MV-4-11 (cell line): Measurements from ENCODE around the gene DYSF.
A peak's percentile ranks its signal among the peaks of the same experiment; 100 is the strongest.

Experiments used
- DNase-seq: peaks from one replicate; lab custom pipeline; 2025; lab: John Stamatoyannopoulos, UW

Gene DYSF

GRCh38 chr2:71602581-71602980, 149.2 kb downstream of the DYSF start:
- DNase-seq = no peak

DNA sequence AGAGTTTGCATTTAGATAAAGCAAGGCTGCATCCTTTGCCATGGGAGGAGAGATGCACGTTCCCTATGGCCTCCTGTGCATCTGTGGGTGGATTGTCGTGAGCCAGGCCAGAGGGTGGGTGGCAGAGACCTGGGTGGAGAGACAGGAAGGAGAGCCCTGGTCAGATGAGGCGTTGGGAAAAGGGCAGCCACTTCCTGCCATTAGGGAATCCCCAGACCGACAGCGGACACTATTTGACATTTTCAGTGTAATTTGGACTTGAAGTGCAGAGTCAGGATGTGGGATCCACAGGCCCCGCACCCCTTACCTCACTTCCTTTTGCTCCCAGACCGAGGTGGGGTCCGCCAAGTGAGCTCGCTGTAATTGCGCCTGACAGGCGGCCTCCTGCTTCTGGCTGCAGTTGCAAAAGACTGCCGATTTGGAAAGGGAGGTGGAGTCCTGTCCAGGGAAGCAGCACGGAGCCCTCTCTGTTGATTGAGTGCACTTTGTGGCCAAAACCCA, 150.0 kb downstream of the DYSF start:
- peak; percentile 5 for DNase-seq

- DNase-seq = no peak
Observed at GRCh38 chr2:71603851-71604725, 150.7 kb downstream of the DYSF start.

- DNase-seq = no peak
Observed at GRCh38 chr2:71604726-71605120, 151.4 kb downstream of the DYSF start.

DNA sequence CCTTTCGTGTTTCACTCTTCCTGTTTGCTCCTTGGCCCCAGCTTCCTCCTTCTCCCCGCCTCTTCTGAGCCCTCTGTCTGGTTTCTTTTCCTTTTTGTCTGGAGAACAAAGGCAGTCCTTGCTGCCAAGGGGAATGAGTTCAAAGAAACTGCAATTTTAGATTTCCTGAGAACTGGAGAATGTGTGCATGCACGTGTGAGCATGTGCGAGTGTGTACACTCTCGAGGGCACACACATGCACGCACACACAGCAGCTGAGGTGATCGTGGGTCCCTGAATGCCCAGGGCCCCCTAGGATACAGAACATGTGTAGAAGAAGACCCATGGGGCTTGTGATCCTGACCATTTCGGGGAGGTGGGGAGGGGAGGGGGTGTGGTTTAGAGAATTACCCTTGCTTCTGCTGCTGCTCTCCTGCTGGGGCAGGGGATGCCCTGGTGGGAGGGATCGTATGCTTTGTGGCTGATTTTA, 151.8 kb downstream of the DYSF start:
- DNase-seq = no peak

- DNase-seq = no peak
Observed at GRCh38 chr2:71605781-71606241, 152.4 kb downstream of the DYSF start.

DNA sequence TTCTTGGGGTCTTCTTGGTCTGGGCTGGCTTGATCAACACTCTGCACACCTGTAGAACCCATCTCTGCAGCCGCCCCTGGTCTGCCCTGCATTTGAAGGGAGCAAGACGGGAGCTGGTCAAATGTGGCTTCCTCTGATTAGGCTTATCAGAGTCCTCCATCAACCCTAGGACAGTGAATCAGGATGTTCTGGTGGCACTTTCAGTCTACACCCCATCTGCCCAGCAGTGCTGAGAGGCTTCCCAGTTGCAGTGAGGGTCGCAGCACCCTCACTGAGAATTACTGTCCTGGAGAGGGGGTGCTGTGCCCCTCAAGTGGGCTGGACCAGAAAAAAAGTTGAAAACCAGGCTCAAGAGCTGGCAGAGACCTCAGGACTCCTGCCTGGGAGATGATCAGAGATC, 152.9 kb downstream of the DYSF start:
- DNase-seq = no peak

GRCh38 chr2:71607151-71607889, 154.0 kb downstream of the DYSF start:
- DNase-seq = no peak

DNA sequence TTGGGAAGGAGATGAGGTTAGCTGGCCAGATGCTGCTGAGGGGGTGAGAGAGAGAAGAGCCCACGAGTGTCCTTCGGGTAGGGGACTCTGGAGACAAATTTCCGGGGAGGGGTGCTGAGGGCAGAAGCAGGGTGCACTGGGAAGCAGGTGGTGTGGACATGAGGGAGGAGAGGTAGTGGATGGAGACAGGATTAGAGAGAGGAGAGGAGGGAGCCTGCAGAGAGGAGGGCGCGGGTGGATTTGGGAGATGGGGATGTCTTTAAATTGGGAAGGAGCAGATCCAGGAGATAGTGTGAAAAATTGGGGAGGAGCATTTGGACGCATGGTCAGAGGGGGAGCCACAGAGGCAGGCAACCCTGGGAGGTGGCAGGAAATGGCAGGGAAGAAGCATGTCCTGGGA, 154.7 kb downstream of the DYSF start:
- no peak for DNase-seq

- no peak for DNase-seq
Observed at GRCh38 chr2:71608441-71608840, 155.1 kb downstream of the DYSF start.

- no peak for DNase-seq
Observed at GRCh38 chr2:71609029-71609428, 155.7 kb downstream of the DYSF start.

- no peak for DNase-seq
Observed at GRCh38 chr2:71609441-71609840, 156.1 kb downstream of the DYSF start.

GRCh38 chr2:71609958-71610357, 156.6 kb downstream of the DYSF start:
- peak; percentile 43 for DNase-seq

DNA sequence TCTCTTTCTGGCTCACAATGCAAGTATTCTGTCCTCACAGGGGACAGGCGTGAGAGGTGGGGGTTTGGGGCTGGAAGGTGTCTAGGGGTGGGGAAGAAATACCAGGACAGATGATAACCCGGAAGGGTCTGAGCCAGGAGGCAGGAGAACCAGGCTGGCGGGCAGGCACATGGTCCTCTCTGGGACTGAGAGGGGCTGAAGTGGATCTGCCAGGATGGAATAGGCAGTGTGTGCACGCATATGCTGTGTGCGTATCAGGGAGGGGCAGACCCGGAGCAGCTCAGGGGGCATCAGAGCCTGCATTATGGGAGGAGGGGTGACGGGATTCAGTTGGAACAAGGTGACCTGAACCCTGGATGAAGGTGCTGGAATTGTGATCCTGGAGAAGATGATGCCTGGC, 157.3 kb downstream of the DYSF start:
- DNase-seq = no peak

GRCh38 chr2:71611247-71611646, 157.9 kb downstream of the DYSF start:
- no peak for DNase-seq

- DNase-seq = no peak
Observed at GRCh38 chr2:71611781-71612527, 158.6 kb downstream of the DYSF start.

DNA sequence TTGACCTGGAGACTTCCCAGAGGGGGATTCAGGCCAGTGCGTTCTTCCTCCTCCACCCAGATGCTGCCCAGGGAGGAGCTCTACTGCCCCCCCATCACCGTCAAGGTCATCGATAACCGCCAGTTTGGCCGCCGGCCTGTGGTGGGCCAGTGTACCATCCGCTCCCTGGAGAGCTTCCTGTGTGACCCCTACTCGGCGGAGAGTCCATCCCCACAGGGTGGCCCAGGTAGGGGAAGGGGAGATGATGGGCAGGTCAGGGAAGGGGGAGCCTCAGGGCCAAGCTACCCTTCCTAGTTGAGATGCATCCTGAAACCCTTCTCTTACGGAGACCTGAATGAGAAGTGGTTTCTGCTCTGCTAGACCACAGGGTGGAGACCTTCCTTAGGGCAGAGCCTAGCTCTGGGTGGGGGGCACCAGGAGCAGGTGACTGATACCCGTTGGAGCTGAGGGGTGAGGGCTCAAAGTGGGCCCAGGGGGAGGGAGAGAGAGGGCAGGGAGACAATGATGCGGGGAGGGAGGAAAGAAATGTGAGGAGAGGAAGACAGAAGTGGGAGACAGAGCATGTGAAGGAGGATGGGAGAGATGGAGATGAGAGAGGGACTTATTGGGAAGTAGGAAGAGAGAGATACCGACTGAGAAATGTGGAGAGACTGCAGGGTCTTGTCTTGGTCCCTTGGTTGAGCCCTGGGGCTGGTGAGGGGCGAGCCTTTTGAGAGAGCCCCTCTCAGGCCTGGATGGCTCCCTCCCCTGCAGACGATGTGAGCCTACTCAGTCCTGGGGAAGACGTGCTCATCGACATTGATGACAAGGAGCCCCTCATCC, 159.4 kb downstream of the DYSF start:
- DNase-seq = no peak

GRCh38 chr2:71613403-71613952, 160.1 kb downstream of the DYSF start:
- DNase-seq = no peak

- no peak for DNase-seq
Observed at GRCh38 chr2:71613953-71614925, 160.9 kb downstream of the DYSF start.
